Measurements from ENCODE around the gene RAB1B.
A peak's percentile ranks its signal among the peaks of the same experiment; 100 is the strongest.
"Not testable (repeated sequence)": the region's sequence is repeated elsewhere in the genome, so short reads cannot be mapped to it uniquely, and the experiment has no call there.

Gene RAB1B

DNA sequence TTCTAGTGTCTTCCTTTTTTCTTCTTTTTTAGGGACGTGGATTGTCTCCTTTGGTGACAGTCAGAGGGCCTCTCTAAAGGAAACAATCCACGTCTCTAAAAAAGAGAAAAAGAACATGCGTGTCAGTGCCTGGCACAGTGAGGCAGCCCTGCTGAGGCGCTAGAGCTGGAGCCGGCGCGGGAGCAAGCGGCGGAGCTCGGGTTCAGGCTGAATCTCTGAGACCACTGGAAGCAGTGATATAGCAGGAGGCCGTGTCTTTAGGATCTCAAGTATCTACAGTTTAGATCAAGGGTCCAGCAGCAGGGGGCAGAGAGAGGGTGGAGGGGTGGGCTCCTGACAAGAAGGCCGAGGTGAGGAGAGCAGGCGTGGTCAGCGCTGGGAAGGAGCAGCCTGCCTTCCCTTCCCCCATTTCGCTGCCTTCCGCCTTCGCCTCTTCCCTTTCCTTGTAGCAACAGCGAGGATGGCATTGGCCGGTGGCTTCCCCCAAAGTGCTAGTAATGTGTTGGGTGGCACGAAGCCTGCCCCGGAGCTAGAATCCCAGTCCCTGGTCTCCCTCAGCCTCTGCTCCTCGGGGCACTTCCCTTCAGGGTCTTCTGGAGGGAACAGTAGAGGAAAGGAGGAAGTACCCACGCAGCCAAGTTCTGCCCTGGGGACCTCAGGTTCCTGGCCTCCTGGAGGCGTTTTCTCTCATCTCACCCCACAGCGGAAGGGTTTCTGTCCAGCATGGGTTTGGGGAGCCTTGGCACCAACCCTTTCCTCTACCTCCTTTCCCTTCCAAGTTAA, 28.2 kb upstream of the RAB1B start:
- DNase-seq (ENCODE audit: low read depth in 2 of 2), result no peak

DNA sequence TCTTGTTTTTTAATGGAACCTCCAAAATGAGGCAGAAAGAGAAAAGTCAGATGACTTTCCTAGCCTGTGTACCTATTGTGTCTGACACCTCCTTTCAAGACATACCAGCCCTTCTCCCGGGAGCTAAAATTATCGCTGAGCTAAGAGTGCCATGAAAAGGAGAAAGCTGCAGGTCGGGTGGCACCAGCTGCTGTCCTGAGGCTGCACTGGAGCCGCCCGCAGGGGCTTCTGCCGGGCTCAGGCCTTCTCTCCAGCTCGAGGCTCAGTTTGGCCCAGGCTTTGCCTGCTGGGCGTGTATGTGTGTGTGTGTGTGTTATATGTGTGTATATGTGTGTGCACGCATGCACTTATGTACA, 27.7 kb upstream of the RAB1B start:
- no peak for DNase-seq (ENCODE audit: low read depth in 2 of 2)

DNA sequence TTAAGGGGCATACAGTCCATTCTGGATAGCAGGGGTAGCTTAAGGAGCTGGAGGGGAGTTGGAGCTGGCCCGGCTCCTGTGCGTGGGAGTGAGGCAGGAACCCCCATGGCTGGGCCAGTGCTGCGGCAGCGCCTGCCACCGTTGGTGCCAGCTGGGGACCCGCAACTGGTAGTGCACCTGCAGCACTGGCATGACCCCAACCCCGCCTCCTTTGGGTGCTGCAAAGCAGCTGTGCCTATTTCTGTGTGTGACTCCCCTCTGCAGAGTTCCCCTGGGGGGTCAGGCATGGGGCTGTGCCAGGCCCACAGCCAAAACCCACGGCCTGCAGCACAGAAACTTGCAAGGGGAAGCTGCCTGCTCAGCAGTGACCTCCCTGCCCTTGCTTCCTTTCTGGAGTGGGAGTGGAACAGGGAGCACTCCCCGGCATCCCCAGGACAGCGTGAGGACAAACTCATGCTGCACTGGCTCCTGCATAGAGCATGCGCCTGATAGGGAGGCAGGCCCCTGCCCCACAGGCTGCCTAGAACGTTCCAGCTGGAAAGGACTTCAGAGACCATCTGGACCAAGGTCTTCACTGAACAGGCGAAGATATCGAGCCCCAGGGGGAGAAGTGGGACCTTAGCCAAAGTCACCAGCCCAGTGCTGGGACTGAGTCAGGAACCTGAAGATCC, 26.2 kb upstream of the RAB1B start:
- DNase-seq (ENCODE audit: low read depth in 2 of 2), result no peak

DNA sequence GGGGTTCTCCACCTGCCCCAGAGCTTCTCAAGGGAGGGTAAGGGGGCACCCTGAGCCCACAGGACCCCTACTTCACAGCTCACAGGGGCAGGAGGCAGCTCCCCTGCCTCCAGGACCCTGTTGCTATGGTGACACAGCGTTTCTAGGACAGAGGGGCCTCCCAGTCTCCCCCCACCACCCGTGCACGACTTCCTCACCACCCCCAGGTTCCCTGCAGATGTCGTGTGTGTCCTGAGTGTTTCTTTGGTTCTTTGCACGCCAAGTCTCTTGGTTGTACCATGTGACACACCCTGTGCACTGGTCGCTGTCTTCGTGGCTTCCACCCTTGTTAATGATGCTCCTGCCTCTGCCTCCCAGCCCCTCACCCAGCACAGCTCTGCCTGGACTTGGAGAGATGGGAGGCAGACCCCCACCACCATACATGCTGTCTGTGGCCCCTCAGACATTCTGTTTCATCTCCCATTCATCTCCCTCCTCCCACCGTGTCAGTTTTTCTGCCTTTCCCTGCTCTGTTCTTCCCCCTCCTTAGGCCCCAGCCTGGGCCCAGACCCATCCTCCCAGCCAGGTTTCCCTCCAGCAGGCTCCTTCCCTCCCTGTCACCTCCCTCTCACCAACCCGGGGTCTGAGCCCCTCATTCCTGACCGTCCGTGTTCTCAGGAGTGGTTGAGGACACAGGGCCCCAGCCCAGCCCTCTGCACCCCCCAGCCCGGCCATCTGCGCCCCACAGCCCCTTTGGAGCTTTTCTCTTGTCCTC, 24.5 kb upstream of the RAB1B start:
- no peak for DNase-seq (ENCODE audit: low read depth in 2 of 2)

DNA sequence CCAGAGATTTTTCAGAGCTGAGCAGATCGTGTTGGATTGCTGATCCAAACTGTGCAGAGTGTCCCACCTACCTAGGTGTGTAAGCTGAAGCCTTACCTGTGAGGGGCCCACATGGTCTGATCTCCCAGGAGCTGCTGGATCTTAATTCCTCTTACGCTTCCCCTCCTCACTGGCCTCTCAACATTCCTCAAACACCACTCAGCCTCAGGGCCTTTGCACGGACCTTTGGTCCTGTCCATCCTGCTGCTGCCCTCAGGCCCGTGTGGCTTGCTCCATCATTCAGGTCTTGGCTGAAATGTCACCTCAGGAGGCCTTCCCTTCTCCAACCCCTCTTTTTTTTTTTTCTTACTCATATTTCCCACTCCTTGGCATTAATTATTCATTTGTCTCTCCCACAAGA, 21.1 kb upstream of the RAB1B start:
- DNase-seq (ENCODE audit: low read depth in 2 of 2), result no peak

DNA sequence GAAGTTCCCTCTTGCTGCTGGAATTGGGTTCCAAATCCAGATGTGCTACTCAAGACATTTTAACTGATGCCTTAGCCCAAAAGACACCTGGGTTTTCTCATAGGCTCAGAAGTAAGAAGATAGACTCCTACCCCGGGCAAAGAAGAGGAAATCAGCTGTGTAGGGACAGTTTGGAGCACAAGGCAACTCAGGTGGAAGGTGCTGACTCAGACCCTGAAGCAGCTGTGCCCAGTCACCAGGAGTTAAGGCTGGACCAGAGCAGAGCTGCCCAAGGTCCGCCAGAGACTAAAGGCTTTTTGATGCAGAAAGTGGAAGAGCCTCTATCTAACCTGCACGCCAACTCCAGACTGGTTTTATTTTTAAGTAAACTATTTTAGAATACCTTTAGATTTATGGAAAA, 20.6 kb upstream of the RAB1B start:
- DNase-seq (ENCODE audit: low read depth in 2 of 2), result no peak

DNA sequence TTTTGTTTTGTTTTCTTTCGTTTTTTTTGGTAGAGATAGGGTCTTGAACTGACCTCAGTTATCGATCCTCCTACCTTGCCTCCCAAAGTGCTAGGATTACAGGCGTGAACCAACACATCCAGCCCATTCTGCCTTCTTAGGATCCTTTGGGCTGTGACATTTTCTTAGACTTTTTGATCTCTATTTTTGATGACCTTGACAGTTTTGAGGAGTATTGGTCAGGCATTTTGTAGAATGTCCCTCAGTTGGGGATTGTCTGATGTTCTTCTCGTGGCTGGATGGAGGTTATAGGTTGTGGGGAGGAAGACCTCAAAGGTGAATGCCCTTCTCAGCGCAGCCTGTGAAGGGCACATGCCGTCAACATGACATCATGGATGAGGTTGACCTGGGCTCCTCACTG, 19.5 kb upstream of the RAB1B start:
- DNase-seq (ENCODE audit: low read depth in 2 of 2), result no peak

DNA sequence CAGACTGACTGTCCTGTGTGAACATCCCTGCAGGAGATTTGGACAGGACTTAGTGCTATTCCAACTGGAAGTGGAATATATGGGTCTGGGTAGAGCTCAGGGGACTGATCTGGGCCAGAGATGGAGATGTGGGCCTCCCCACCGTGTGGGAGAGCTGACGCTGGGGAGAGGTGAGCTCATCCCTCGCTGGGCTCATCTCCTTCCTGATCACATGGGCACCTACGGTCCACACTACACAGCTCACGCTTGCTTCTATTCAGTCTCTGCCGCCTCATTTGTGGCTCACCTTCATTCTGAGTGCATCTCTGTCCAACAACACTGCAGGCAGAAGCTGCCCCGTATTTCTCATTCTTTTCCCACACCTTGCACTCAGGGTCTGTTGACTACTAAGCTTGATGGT, 16.6 kb upstream of the RAB1B start:
- no peak for DNase-seq (ENCODE audit: low read depth in 2 of 2)

DNA sequence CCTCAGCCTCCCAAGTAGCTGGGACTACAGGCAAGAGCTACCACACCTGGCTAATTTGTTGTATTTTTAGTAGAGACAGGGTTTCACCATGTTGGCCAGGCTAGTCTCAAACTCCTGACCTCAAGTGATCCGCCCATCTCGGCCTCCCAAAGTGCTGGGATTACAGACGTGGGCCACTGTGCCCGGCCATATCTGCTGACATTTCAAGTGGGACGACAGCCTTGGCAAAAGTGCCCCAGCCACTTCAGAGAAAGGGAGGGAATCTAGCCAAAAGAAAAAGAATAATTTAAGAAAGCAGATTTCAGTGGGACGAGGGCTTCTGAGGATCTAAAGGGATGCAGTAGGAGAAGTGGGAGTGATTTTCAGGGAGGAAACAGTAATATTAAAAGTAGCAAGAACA, 15.4 kb upstream of the RAB1B start:
- DNase-seq (ENCODE audit: low read depth in 2 of 2), result not testable (repeated sequence)

DNA sequence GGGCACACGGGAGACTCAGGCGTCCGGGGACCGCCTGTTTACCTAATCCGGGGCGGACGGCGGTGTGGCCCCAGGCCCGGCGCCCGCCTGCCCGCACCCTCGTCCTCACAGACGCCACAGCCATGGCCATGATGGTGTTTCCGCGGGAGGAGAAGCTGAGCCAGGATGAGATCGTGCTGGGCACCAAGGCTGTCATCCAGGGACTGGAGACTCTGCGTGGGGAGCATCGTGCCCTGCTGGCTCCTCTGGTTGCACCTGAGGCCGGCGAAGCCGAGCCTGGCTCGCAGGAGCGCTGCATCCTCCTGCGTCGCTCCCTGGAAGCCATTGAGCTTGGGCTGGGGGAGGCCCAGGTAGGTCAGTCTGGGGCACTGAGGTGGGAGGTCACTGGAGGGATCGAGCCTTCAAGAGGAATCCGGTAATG, 10.0 kb upstream of the RAB1B start:
- DNase-seq (ENCODE audit: low read depth in 2 of 2), result no peak

DNA sequence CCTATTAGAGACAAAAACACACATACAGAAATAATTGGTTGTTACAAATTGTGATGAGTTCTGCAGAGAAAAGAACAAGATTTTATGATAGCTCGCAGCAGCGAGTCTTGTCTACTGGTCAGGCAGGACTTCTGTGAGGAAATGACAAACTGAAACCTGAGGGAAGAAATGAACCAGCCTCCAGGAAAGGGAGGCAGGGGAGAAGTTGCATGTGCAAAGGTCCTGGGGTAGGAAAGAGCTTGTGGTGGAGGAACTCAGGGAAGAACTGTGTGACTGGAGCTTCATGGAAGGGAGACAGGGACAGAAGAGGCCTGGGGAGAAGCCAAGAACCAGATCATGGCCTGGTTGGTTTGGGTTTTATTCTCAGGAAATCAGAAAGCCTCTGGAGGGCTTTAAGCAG, 9.2 kb upstream of the RAB1B start:
- DNase-seq (ENCODE audit: low read depth in 2 of 2), result no peak

DNA sequence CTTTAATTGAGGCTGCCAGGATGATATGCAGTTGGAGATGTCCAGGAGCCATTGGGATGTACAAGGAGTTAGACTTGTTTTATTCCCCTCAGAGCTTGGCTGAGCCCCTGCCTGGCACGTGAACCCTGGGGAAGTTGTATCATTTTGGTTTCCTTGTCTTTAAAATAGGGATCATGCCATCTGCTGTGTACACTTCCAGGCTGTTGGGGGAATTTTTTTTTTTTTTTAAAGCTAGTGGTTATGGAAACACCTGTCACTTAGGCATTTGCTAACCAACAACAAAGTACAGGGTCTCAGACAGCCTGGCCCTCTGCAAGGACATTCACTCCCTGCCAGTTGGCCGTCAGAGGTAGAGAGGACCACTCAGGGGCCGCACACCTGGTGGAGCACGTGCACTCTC, 8.5 kb upstream of the RAB1B start:
- no peak for DNase-seq (ENCODE audit: low read depth in 2 of 2)

DNA sequence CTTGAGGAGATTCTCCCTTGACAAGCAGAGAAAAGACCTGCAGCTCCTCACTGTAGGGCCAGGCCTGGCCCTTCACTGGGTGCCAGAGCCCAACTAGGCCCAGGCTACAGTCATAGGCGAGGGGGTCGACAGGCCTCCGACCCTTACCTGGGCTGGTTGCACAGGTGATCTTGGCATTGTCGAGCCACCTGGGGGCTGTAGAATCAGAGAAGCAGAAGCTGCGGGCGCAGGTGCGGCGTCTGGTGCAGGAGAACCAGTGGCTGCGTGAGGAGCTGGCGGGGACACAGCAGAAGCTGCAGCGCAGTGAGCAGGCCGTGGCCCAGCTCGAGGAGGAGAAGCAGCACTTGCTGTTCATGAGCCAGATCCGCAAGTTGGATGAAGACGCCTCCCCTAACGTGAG, 6.9 kb upstream of the RAB1B start:
- no peak for DNase-seq (ENCODE audit: low read depth in 2 of 2)

DNA sequence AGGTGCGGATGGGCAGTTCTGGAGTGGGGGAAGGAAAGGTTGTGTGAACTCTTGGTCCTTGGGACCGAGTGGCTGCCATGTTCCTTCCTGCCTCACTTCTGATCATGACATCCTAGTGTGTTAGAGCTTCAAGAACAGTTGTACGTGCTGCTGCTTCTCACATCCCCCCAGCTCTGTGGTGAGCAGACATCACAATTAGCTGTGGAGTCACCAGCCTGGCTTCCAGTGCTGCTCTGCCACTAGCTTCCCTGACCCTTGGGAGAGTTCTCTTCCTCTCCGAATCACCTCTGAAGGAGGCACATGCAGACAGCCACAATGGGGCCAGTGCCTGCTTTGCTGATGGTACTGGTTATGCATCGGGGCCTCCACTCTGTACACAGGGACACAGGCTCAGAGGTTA, 6.2 kb upstream of the RAB1B start:
- DNase-seq (ENCODE audit: low read depth in 2 of 2), result no peak

DNA sequence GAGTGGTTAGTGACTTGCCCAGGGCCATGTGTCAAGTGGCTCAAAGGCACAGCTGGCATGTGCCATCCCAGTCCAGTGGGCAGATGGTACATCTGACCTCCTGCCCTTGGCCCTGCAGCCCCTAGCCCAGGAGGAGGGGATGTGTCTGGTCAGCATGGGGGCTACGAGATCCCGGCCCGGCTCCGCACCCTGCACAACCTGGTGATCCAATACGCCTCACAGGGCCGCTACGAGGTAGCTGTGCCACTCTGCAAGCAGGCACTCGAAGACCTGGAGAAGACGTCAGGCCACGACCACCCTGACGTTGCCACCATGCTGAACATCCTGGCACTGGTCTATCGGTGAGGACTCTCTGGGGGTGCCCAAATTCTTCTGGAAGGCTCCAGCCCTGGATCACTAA, 5.7 kb upstream of the RAB1B start:
- no peak for DNase-seq (ENCODE audit: low read depth in 2 of 2)

DNA sequence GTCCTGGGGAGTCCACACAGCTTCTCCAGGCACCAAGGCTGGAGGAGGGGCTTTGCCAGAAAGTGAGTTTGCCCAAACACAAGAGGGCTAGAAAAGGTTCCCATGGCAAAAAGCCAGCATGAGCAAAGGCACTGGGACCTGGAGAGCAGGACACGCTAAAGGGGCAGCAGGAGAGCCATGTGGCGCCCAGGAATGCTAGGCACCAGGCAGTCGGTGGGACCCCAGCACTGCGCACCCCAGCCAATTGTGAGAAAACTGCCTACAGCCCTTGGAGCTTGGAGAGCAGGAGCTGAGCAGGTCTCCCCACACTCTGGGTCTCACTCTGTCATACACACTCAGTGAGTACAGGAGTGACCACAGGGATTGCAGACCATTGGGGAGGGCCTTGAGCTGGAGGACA, 5.2 kb upstream of the RAB1B start:
- no peak for DNase-seq (ENCODE audit: low read depth in 2 of 2)

DNA sequence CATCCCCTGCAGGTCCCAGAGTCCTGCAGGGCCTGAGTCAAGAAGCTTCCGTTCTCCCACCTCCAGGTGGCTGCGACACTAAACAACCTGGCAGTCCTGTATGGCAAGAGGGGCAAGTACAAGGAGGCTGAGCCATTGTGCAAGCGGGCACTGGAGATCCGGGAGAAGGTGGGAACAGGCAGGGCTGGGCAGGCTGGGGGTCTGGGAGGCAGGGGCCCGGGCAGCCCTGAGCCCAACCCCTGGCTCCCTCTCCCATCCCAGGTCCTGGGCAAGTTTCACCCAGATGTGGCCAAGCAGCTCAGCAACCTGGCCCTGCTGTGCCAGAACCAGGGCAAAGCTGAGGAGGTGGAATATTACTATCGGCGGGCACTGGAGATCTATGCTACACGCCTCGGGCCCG, 4.7 kb upstream of the RAB1B start:
- no peak for DNase-seq (ENCODE audit: low read depth in 2 of 2)

DNA sequence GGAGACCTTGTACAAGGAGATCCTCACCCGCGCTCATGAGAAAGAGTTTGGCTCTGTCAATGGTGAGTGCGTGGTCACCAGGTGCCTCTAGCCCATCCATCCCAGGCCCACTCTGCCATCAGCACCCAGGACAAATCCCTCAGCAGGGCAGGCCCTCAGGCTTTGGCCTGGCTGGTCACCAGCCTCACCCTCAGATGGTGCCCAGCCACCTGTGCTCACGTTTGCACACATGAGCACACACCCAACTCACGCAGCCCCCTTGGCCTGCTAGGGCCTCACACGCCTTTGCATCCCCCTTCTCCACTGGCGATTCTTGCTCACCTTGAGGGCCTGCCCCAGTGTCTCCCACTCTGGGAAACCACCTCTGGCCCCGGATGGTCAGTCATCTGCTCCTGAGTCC, 4.1 kb upstream of the RAB1B start:
- no peak for DNase-seq (ENCODE audit: low read depth in 2 of 2)

DNA sequence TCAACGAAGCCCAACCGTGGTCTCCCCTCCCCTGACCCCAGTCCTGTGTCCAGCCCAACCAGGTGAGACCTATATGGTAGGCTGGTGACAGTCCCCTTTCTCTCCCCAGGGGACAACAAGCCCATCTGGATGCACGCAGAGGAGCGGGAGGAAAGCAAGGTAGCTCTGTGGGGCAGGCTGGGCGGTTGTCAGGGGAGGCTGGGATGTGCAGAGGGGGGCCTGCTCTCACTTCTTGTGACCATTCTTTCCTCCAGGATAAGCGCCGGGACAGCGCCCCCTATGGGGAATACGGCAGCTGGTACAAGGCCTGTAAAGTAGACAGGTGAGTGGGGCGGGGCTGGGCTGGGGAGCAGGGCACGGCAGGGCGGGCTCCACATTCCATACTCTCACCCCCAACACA, 3.5 kb upstream of the RAB1B start:
- DNase-seq (ENCODE audit: low read depth in 2 of 2), result peak in 1 of 2 donors; percentile 40

DNA sequence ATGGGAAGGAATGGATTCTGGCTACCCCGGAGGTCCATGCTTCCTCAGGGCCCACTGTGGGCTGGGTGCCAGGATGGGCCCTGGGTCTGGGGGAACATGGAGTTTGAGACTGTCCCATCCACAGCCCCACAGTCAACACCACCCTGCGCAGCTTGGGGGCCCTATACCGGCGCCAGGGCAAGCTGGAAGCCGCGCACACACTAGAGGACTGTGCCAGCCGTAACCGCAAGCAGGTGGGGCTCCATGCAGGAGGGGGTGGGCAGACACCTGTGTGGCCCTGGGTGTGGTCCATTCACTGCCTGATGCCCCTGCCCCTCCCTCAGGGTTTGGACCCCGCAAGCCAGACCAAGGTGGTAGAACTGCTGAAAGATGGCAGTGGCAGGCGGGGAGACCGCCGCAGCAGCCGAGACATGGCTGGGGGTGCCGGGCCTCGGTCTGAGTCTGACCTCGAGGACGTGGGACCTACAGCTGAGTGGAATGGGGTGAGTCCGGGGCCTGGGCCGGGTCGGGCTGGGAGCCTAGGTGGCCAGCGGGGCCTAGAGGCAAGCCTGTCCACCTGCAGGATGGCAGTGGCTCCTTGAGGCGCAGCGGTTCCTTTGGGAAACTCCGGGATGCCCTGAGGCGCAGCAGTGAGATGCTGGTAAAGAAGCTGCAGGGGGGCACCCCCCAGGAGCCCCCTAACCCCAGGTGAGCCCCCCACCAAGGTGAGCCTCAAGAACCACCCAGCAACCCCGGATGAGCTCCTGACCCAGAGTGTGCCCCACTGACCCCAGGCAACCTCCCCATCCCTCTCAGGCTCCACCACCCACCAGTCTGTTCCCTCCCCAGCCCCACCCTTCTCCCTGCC, 2.7 kb upstream of the RAB1B start:
- no peak for DNase-seq (ENCODE audit: low read depth in 2 of 2)

DNA sequence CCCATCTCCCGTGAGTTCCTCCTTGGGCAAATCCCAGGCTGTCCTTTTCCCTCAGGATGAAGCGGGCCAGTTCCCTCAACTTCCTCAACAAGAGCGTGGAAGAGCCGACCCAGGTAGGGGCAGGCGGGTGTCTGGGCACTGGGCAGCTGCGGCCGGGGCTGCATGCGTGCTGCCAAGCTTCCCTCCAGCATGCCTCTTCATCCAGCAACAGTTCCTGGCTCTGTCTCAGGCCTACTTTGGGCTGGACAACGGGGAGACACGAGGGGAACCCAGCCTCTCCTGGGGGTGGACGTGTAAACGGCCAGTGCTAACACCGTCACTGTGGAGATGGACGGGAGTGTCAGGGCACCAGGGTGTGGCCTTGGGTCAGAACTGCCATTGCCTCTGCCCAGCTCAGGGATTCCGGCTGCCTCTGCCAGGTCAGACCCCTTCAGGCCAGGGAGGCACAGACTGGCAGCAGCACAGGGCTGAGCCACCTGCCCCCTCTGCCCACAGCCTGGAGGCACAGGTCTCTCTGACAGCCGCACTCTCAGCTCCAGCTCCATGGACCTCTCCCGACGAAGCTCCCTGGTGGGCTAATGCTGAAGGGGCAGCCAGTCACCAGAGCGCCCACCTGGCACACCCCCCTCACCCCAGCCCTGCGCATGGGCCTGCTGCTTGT, 1.9 kb upstream of the RAB1B start:
- no peak for DNase-seq (ENCODE audit: low read depth in 2 of 2)

DNA sequence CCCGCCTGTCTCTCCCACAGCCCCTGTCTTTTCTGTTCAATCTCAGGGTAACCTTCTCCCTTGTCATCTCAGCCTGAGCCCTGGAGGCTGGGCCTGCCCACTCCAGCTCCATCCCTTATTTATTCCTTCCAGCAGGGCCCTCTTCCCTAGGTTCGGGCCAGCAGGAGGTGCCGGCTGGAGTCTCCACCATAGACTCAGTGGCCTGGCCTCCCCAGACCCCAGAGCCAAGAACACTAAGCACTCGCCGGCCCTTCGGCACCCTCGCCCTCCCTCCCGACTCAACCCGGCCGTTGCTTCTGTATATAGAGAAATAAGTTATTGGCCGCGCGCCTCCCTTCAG, 1.4 kb upstream of the RAB1B start:
- no peak for DNase-seq (ENCODE audit: low read depth in 2 of 2)
